ENCODE data around the gene SLC26A3.

GRCh38 chr7:107726356-107727130 is 76.5 kb downstream of the SLC26A3 start:
- no peak for TF ChIP-seq CTCF (IDR thresholded peaks at IDR 0.05; ENCODE audit: control extremely low read depth in 1 of 3, insufficient read depth in 1 of 3, low read depth in 1 of 3, low read length in 3 of 3)
- no peak for TF ChIP-seq POLR2A (IDR thresholded peaks at IDR 0.05; ENCODE audit: control extremely low read depth in 1 of 2, low read depth in 2 of 2, low read length in 2 of 2)
- TF ChIP-seq EP300 (IDR thresholded peaks at IDR 0.05; ENCODE audit: borderline replicate concordance in 1 of 2, low read depth in 2 of 2, low read length in 2 of 2), result no peak
- TF ChIP-seq EZH2 (IDR thresholded peaks at IDR 0.05; ENCODE audit: low read depth, low read length, severe bottlenecking), result no peak
- no peak for TF ChIP-seq GABPA (IDR thresholded peaks at IDR 0.05; ENCODE audit: borderline replicate concordance, insufficient read depth, low read length)
- no peak for TF ChIP-seq MAX (IDR thresholded peaks at IDR 0.05)
- TF ChIP-seq JUND (IDR thresholded peaks at IDR 0.05; ENCODE audit: low read length), result no peak
- TF ChIP-seq USF2 (IDR thresholded peaks at IDR 0.05; ENCODE audit: low read length), result no peak
